OCI-LY7 (cell line): ENCODE measurements around the gene C8B. TPM values are rescaled to one million over a fixed set of nuclear protein-coding genes. Genes with fewer than 3 reads are reported as not detected.

Experiments used
- BruUV-seq: library from RNA; stranded (reverse); fragments of 400-500 nt; replicated peaks from 2 replicates; lab custom pipeline; 2021; lab: Mats Ljungman, UMichigan
- CTCF ChIA-PET: fragments of 300-600 bp; sonication (Branson Sonifier 250); formaldehyde crosslinking; loops from one replicate; lab custom pipeline; 2022; ENCODE audit warnings: antibody characterized with exemption; ENCODE audit not compliant: unreplicated experiment; lab: Charles Lee
- POLR2A ChIA-PET: fragments of 300-600 bp; sonication (Branson Sonifier 250); formaldehyde crosslinking; loops from one replicate; lab custom pipeline; 2022; ENCODE audit warnings: antibody characterized with exemption; lab: Charles Lee
- DNase-seq: peaks from one replicate; pipeline ENCODE4 v3.0.0-alpha.2; 2015; ENCODE audit warnings: low spot score
- H2AFZ ChIP-seq: fragments of 200-600 bp; sonication (generic), shearing (Covaris generic); 2 replicates; pipeline ENCODE4 v1.6.1; 2014; ENCODE audit warnings: mild to moderate bottlenecking, antibody characterized with exemption, low read length, moderate library complexity
- H3K27ac ChIP-seq: fragments of 200-600 bp; sonication (generic); 2 replicates; pipeline ENCODE4 v1.5.1; 2014; ENCODE audit warnings: mixed run types, low read depth, mild to moderate bottlenecking, moderate library complexity, low read length, inconsistent platforms; ENCODE audit not compliant: poor library complexity, severe bottlenecking
- H3K36me3 ChIP-seq: fragments of 200-600 bp; sonication (generic); 2 replicates; pipeline ENCODE4 v1.6.1; 2014; ENCODE audit warnings: mild to moderate bottlenecking, antibody characterized with exemption, low read length, moderate library complexity, mixed read lengths; ENCODE audit not compliant: insufficient read depth
- H3K4me1 ChIP-seq: fragments of 200-600 bp; sonication (generic); 2 replicates; pipeline ENCODE4 v1.5.1; 2014; ENCODE audit warnings: mild to moderate bottlenecking, low read length; ENCODE audit not compliant: insufficient read depth, poor library complexity, severe bottlenecking
- H3K4me2 ChIP-seq: fragments of 200-600 bp; sonication (generic); 2 replicates; pipeline ENCODE4 v1.6.1; 2014; ENCODE audit warnings: mild to moderate bottlenecking, low read length
- H3K4me3 ChIP-seq: fragments of 200-600 bp; sonication (generic); 2 replicates; pipeline ENCODE4 v1.5.1; 2014; ENCODE audit warnings: mild to moderate bottlenecking, low read depth, low read length; ENCODE audit not compliant: poor library complexity, severe bottlenecking
- H3K79me2 ChIP-seq: fragments of 200-600 bp; sonication (generic); 2 replicates; pipeline ENCODE4 v1.6.1; 2016; ENCODE audit warnings: low read depth, mild to moderate bottlenecking, low read length, moderate library complexity, mixed read lengths; ENCODE audit not compliant: insufficient read depth
- H3K9me2 ChIP-seq: fragments of 200-600 bp; sonication (generic); 2 replicates; pipeline ENCODE4 v1.6.1; 2016; ENCODE audit warnings: mild to moderate bottlenecking, low read length, mixed read lengths; ENCODE audit not compliant: insufficient read depth
- H3K9me3 ChIP-seq: fragments of 200-600 bp; sonication (generic); 2 replicates; pipeline ENCODE4 v1.6.1; 2014; ENCODE audit warnings: mild to moderate bottlenecking, mixed run types, low read length, mixed read lengths
- H4K20me1 ChIP-seq: fragments of 200-600 bp; sonication (generic); 2 replicates; pipeline ENCODE4 v1.6.1; 2014; ENCODE audit warnings: mild to moderate bottlenecking, antibody characterized with exemption, low read length, moderate library complexity, mixed read lengths; ENCODE audit not compliant: insufficient read depth
- CTCF ChIP-seq: fragments of 200-600 bp; sonication (generic); conservative IDR thresholded peaks from 2 replicates; pipeline ENCODE4 v1.5.1; 2014; ENCODE audit warnings: mild to moderate bottlenecking, antibody characterized with exemption, low read length, moderate library complexity, mixed read lengths
- EZH2phosphoT487 ChIP-seq: fragments of 200-600 bp; sonication (generic); IDR thresholded peaks from 2 replicates; pipeline ENCODE4 v1.6.1; 2018; ENCODE audit warnings: low read depth, borderline replicate concordance, mild to moderate bottlenecking, mixed run types, antibody characterized with exemption, low read length, moderate library complexity, mixed read lengths
- intact Hi-C: fragments of 100-400 bp; cut with micrococcal nuclease; formaldehyde crosslinking; loops from one replicate; pipeline ENCODE4 v1.10.0; 2022; ENCODE audit not compliant: unreplicated experiment
- total RNA-seq, 2 experiments: library from RNA; depleted of rRNA in 1 of 2; stranded (reverse); fragments of >200 nt in 1 of 2; shearing (Covaris generic) in 1 of 2; gene quantifications; 2 replicates each; pipeline ENCODE4 v1.2.3, GENCODE V29; 2014 to 2022

The C8B gene
- total RNA-seq, 2 experiments from 2014 or later = not detected

GRCh38 chr1:56898879-56899278, 66.9 kb downstream of the C8B start:
- Histone ChIP-seq H3K9me2 (no peaks in the 10 kb centered on the region), H3K4me1 (no peaks in the 10 kb centered on the region), H3K4me3 (no peak overlapping the region), H4K20me1 (no peaks in the 10 kb centered on the region), H3K27ac (no peak overlapping the region), H3K79me2 (no peaks in the 10 kb centered on the region), H3K36me3 (no peaks in the 10 kb centered on the region), H3K4me2 (no peak overlapping the region), H3K9me3 (no peaks in the 10 kb centered on the region), H2AFZ (no peak overlapping the region)
- intact Hi-C loops = no loop called here
- DNase-seq = no peak
- ChIA-PET CTCF (no interaction called here), POLR2A (no interaction called here)
- TF ChIP-seq EZH2phosphoT487 = no peak
- TF ChIP-seq CTCF = no peak
- no TSS peak for BruUV-seq

GRCh38 chr1:56898005-56898373, 67.8 kb downstream of the C8B start:
- Histone ChIP-seq H3K27ac (no peak overlapping the region), H3K4me3 (no peak overlapping the region), H3K79me2 (no peaks in the 10 kb centered on the region), H2AFZ (no peak overlapping the region), H4K20me1 (no peaks in the 10 kb centered on the region), H3K4me2 (no peak overlapping the region), H3K4me1 (no peaks in the 10 kb centered on the region), H3K36me3 (no peaks in the 10 kb centered on the region), H3K9me3 (no peaks in the 10 kb centered on the region), H3K9me2 (no peaks in the 10 kb centered on the region)
- CTCF ChIA-PET = no interaction called here
- POLR2A ChIA-PET = no interaction called here
- DNase-seq = no peak
- no TSS peak for BruUV-seq
- TF ChIP-seq EZH2phosphoT487 (no peak), CTCF (no peak)
- intact Hi-C loops = no loop called here

GRCh38 chr1:56897150-56898004, 68.4 kb downstream of the C8B start:
- H3K4me3 ChIP-seq = no peak overlapping the region
- no peaks in the 10 kb centered on the region for H3K79me2 ChIP-seq
- no peaks in the 10 kb centered on the region for H4K20me1 ChIP-seq
- no peaks in the 10 kb centered on the region for H3K4me1 ChIP-seq
- TF ChIP-seq CTCF = no peak
- TF ChIP-seq EZH2phosphoT487 = no peak
- ChIA-PET CTCF (no interaction called here), POLR2A (no interaction called here)
- no peaks in the 10 kb centered on the region for H3K36me3 ChIP-seq
- H3K27ac ChIP-seq = no peak overlapping the region
- H3K4me2 ChIP-seq = no peak overlapping the region
- no peaks in the 10 kb centered on the region for H3K9me2 ChIP-seq
- no peak overlapping the region for H2AFZ ChIP-seq
- H3K9me3 ChIP-seq = no peaks in the 10 kb centered on the region
- no TSS peak for BruUV-seq
- no peak for DNase-seq
- intact Hi-C loops = no loop called here
